ENCODE results near the gene CLDN16. TPM values are rescaled to one million over a fixed set of nuclear protein-coding genes. Genes with fewer than 3 reads are reported as not detected.

Gene CLDN16
- polyA plus RNA-seq, 1 donor (not counting 4 experiments of a cell fraction or from before 2014, with no cell fraction given) = 0.88 TPM

DNA sequence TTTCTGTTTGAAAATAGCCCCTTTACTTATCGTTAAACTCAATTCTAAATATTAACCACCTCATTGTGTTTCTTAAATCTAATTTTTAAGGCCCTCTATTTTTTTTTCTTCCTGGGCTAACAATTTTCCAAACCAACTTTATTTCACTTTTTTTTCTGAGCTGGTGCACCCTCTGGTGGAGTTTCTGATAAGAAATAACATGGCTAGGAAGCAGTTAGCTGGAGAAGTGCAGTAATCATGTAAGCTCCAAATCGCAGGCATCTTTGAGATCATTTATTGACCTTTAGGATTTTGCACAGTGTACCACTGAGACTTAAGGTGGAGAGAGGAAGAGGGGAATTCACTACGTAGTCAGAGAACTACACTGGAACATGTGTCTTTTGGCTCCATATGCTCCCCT lies 55.3 kb downstream of the CLDN16 start:
- no peak overlapping the region for H3K27ac ChIP-seq (ENCODE audit: control insufficient read depth, insufficient read depth, low read length)
- no peak overlapping the region for H3K4me2 ChIP-seq (ENCODE audit: control insufficient read depth, extremely low read depth, insufficient read depth, low read depth, low read length)
- H3K4me3 ChIP-seq (ENCODE audit: control insufficient read depth in 2 of 3, extremely low read depth in 1 of 3, insufficient read depth in 2 of 3, low read depth in 1 of 3, low read length in 3 of 3) = no peak overlapping the region
- no peaks in the 10 kb centered on the region for H3K27me3 ChIP-seq (ENCODE audit: control insufficient read depth, extremely low read depth, insufficient read depth, low read length)
- FAIRE-seq (peak; percentile 26), DNase-seq (ENCODE audit: low read depth, low spot score) (no peak)
- no peaks in the 10 kb centered on the region for H3K79me2 ChIP-seq (ENCODE audit: control insufficient read depth, insufficient read depth, low read length)
- H3K9me3 ChIP-seq (ENCODE audit: control insufficient read depth, low read depth, low read length) = no peaks in the 10 kb centered on the region
- dilution Hi-C loops (cut with MboI; ENCODE audit: extremely low pct_ligation_motif_present, low sequenced_read_pairs) = no loop called here
- H3K36me3 ChIP-seq (ENCODE audit: control insufficient read depth in 2 of 2, extremely low read depth in 1 of 2, insufficient read depth in 2 of 2, low read length in 2 of 2) = no peaks in the 10 kb centered on the region
- H4K20me1 ChIP-seq (ENCODE audit: control insufficient read depth, extremely low read depth, insufficient read depth, low read length) = no peaks in the 10 kb centered on the region
- no peaks in the 10 kb centered on the region for H3K9me1 ChIP-seq (ENCODE audit: control insufficient read depth, extremely low read depth, insufficient read depth, low read length)
- H3K4me1 ChIP-seq (ENCODE audit: control insufficient read depth, extremely low read depth, insufficient read depth, low read length) = no peaks in the 10 kb centered on the region
- TF ChIP-seq, protein P1, sequence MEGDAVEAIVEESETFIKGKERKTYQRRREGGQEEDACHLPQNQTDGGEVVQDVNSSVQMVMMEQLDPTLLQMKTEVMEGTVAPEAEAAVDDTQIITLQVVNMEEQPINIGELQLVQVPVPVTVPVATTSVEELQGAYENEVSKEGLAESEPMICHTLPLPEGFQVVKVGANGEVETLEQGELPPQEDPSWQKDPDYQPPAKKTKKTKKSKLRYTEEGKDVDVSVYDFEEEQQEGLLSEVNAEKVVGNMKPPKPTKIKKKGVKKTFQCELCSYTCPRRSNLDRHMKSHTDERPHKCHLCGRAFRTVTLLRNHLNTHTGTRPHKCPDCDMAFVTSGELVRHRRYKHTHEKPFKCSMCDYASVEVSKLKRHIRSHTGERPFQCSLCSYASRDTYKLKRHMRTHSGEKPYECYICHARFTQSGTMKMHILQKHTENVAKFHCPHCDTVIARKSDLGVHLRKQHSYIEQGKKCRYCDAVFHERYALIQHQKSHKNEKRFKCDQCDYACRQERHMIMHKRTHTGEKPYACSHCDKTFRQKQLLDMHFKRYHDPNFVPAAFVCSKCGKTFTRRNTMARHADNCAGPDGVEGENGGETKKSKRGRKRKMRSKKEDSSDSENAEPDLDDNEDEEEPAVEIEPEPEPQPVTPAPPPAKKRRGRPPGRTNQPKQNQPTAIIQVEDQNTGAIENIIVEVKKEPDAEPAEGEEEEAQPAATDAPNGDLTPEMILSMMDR (optimal IDR thresholded peaks at IDR 0.05 in 1 of 3, IDR thresholded peaks at IDR 0.05 in 1 of 3, conservative IDR thresholded peaks at IDR 0.05 in 1 of 3; ENCODE audit: extremely low read depth in 1 of 3, insufficient read depth in 2 of 3, low read length in 3 of 3) = peak in 2 of 3 experiments; percentile 22 to 34
- no peak for TF ChIP-seq EZH2 (IDR thresholded peaks at IDR 0.05; ENCODE audit: low read length)
- H3K9ac ChIP-seq (ENCODE audit: control insufficient read depth, extremely low read depth, insufficient read depth, low read length) = no peak overlapping the region
- H2AFZ ChIP-seq (ENCODE audit: control insufficient read depth, low read length) = no peak overlapping the region

- Histone ChIP-seq H3K9me1 (ENCODE audit: control insufficient read depth, extremely low read depth, insufficient read depth, low read length) (no peaks in the 10 kb centered on the region), H3K4me2 (ENCODE audit: control insufficient read depth, extremely low read depth, insufficient read depth, low read depth, low read length) (no peak overlapping the region), H2AFZ (ENCODE audit: control insufficient read depth, low read length) (no peak overlapping the region), H3K27ac (ENCODE audit: control insufficient read depth, insufficient read depth, low read length) (no peak overlapping the region), H3K4me3 (ENCODE audit: control insufficient read depth in 2 of 3, extremely low read depth in 1 of 3, insufficient read depth in 2 of 3, low read depth in 1 of 3, low read length in 3 of 3) (no peak overlapping the region), H3K9me3 (ENCODE audit: control insufficient read depth, low read depth, low read length) (no peaks in the 10 kb centered on the region), H4K20me1 (ENCODE audit: control insufficient read depth, extremely low read depth, insufficient read depth, low read length) (no peaks in the 10 kb centered on the region), H3K36me3 (ENCODE audit: control insufficient read depth in 2 of 2, extremely low read depth in 1 of 2, insufficient read depth in 2 of 2, low read length in 2 of 2) (no peaks in the 10 kb centered on the region), H3K9ac (ENCODE audit: control insufficient read depth, extremely low read depth, insufficient read depth, low read length) (no peak overlapping the region), H3K27me3 (ENCODE audit: control insufficient read depth, extremely low read depth, insufficient read depth, low read length) (no peaks in the 10 kb centered on the region), H3K4me1 (ENCODE audit: control insufficient read depth, extremely low read depth, insufficient read depth, low read length) (no peaks in the 10 kb centered on the region), H3K79me2 (ENCODE audit: control insufficient read depth, insufficient read depth, low read length) (no peaks in the 10 kb centered on the region)
- DNase-seq (ENCODE audit: low read depth, low spot score) (no peak), FAIRE-seq (no peak)
- no peak for TF ChIP-seq EZH2 (IDR thresholded peaks at IDR 0.05; ENCODE audit: low read length)
- TF ChIP-seq, protein P1 (optimal IDR thresholded peaks at IDR 0.05 in 1 of 3, IDR thresholded peaks at IDR 0.05 in 1 of 3, conservative IDR thresholded peaks at IDR 0.05 in 1 of 3; ENCODE audit: extremely low read depth in 1 of 3, insufficient read depth in 2 of 3, low read length in 3 of 3) = no peak
- dilution Hi-C loops (cut with MboI; ENCODE audit: extremely low pct_ligation_motif_present, low sequenced_read_pairs) = no loop called here
These were observed 56.0 kb downstream of the CLDN16 start for GRCh38 chr3:190444006-190444405.
